Lung (tissue), 12 donors: ENCODE measurements around the gene ADGRG2. TPM values are rescaled to one million over a fixed set of nuclear protein-coding genes. Genes with fewer than 3 reads are reported as not detected.

Source experiments
- ATAC-seq: fragments of 200-7000 bp; cut with Tn5 transposase; one replicate; pipeline ENCODE4 v1.9.1; 2020; ENCODE audit warnings: moderate number of reproducible peaks; ENCODE audit not compliant: insufficient read depth, low FRiP score
- DNase-seq, 3 donors: peaks; one replicate each; pipeline ENCODE4 v3.0.0-alpha.2; 2013 to 2017
- H3K27ac ChIP-seq, 2 donors: one replicate each; pipeline ENCODE4 v1.5.1; 2013; ENCODE audit warnings: mild to moderate bottlenecking in 2 of 2, moderate library complexity in 2 of 2, control low read depth in 1 of 2, inconsistent platforms in 1 of 2, low read depth in 1 of 2, low read length in 1 of 2
- H3K27me3 ChIP-seq, 3 donors: one replicate each; pipeline ENCODE4 v1.5.1; 2013; ENCODE audit warnings: low read length in 2 of 3; ENCODE audit not compliant: control insufficient read depth in 3 of 3, insufficient read depth in 3 of 3
- H3K36me3 ChIP-seq, 4 donors: one replicate each; pipeline ENCODE4 v1.5.1; 2013; ENCODE audit warnings: low read length in 4 of 4, mild to moderate bottlenecking in 1 of 4, moderate library complexity in 1 of 4; ENCODE audit not compliant: control insufficient read depth in 4 of 4, insufficient read depth in 4 of 4
- H3K4me1 ChIP-seq, 5 donors: one replicate each; pipeline ENCODE4 v1.5.1; 2013; ENCODE audit warnings: low read length in 5 of 5, mild to moderate bottlenecking in 2 of 5, moderate library complexity in 1 of 5; ENCODE audit not compliant: control insufficient read depth in 5 of 5, insufficient read depth in 5 of 5
- H3K4me3 ChIP-seq: one replicate; pipeline ENCODE4 v1.5.1; 2013; ENCODE audit warnings: mild to moderate bottlenecking, control low read depth, moderate library complexity
- H3K9ac ChIP-seq, 2 donors: one replicate each; pipeline ENCODE4 v1.5.1; 2013; ENCODE audit warnings: low read length in 2 of 2, control low read depth in 1 of 2; ENCODE audit not compliant: insufficient read depth in 1 of 2
- H3K9me3 ChIP-seq, 4 donors: one replicate each; pipeline ENCODE4 v1.5.1; 2013; ENCODE audit warnings: low read length in 3 of 4, mild to moderate bottlenecking in 1 of 4, moderate library complexity in 1 of 4; ENCODE audit not compliant: control insufficient read depth in 4 of 4, insufficient read depth in 3 of 4
- whole genome bisulfite sequencing, 2 donors: extraction: QIAGEN DNeasy Blood & Tissue Kit; methylation state at CpG; one replicate each; pipeline ENCODE4 v1.1.7; 2013; 5-methylcytosine and 5-hydroxymethylcytosine counted together
- polyA plus RNA-seq, 2 donors: library from polyadenylated mRNA; stranded (reverse); fragments of 200-250 nt; gene quantifications; one replicate each; pipeline ENCODE4 v1.2.1, GENCODE V29; 2013
- total RNA-seq, 2 donors: library from RNA; depleted of rRNA in 1 of 2; stranded (reverse); fragments of >200 nt in 1 of 2; gene quantifications; one replicate each; pipeline ENCODE4 v1.2.1, GENCODE V29; 2014 to 2021
- TF ChIP-seq, protein P1 (sequence below): IDR thresholded peaks from 2 replicates; pipeline ENCODE4 v1.5.1; 2012; ENCODE audit warnings: mild to moderate bottlenecking; ENCODE audit errors: control extremely low read depth, extremely low read depth
- donor health status: control.
- donor health status: control.
- donor health status: Bipolar disorder and iron deficiency.
- donor health status: healthy.
- donor health status: DM: yes; HTN: yes; CAD: no.

Gene ADGRG2
- total and polyA plus RNA-seq, 4 donors: 0.24 to 10.5 (median 1.00) TPM

DNA sequence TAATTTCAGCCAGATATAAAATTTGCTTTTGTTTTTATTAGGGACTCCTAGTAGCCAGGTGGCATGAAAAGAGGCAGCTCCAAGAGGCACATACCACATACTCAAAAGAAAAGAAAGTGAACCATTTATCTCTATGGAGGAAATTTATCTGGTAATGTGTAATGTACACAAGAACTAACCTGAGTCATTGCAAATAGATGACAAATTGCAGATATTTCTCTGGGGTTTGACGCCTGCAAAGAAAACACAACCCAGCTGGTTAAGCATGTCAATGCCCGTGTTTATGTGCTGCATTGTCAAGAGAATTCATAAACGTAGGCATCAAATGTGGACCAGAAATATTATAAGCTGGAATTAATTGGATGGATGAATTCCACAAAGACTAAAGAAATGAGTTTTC lies 91.5 kb downstream of the ADGRG2 start:
- TF ChIP-seq, protein P1, sequence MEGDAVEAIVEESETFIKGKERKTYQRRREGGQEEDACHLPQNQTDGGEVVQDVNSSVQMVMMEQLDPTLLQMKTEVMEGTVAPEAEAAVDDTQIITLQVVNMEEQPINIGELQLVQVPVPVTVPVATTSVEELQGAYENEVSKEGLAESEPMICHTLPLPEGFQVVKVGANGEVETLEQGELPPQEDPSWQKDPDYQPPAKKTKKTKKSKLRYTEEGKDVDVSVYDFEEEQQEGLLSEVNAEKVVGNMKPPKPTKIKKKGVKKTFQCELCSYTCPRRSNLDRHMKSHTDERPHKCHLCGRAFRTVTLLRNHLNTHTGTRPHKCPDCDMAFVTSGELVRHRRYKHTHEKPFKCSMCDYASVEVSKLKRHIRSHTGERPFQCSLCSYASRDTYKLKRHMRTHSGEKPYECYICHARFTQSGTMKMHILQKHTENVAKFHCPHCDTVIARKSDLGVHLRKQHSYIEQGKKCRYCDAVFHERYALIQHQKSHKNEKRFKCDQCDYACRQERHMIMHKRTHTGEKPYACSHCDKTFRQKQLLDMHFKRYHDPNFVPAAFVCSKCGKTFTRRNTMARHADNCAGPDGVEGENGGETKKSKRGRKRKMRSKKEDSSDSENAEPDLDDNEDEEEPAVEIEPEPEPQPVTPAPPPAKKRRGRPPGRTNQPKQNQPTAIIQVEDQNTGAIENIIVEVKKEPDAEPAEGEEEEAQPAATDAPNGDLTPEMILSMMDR: no peak
- Histone ChIP-seq H3K36me3 (no peaks in the 10 kb centered on the region), H3K27ac (no peak overlapping the region), H3K9me3 (no peaks in the 10 kb centered on the region), H3K27me3 (peaks cover 0 to 10% (median 0%) of the 10 kb centered on the region in 3 donors), H3K4me3 (no peak overlapping the region), H3K4me1 (peaks cover 0 to 1% (median 0%) of the 10 kb centered on the region in 5 donors), H3K9ac (no peak overlapping the region)
- no peak for ATAC-seq
- 85 to 95% methylated on average over 3 of the region's 3 CpGs for WGBS, 2 donors
- DNase-seq: no peak

DNA sequence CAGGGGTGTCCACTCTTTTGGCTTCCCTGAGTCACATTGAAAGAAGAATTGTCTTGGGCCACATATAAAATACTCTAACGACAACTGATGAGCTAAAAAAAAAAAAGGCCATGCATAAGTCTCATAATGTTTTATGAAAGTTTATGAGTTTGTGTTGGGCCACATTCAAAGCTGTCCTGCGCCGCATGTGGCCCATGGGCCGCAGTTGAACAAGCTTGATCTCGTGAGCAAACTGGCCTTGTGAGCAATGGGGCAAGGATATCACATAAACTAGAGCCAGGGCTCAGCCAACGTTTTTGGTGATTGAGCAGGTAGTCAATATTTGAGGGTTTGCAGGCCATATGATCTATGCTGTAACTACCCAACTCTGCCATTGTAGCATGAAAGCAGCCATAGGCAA lies 93.7 kb downstream of the ADGRG2 start:
- Histone ChIP-seq H3K36me3 (no peaks in the 10 kb centered on the region), H3K27ac (no peak overlapping the region), H3K4me1 (peaks cover 0 to 1% (median 0%) of the 10 kb centered on the region in 5 donors), H3K9ac (no peak overlapping the region), H3K9me3 (no peaks in the 10 kb centered on the region), H3K4me3 (no peak overlapping the region), H3K27me3 (peaks cover 0 to 9% (median 0%) of the 10 kb centered on the region in 3 donors)
- DNase-seq (no peak), ATAC-seq (no peak)
- WGBS, 2 donors: 84 to 97% methylated on average over 6 of the region's 6 CpGs
- TF ChIP-seq, protein P1: no peak

DNA sequence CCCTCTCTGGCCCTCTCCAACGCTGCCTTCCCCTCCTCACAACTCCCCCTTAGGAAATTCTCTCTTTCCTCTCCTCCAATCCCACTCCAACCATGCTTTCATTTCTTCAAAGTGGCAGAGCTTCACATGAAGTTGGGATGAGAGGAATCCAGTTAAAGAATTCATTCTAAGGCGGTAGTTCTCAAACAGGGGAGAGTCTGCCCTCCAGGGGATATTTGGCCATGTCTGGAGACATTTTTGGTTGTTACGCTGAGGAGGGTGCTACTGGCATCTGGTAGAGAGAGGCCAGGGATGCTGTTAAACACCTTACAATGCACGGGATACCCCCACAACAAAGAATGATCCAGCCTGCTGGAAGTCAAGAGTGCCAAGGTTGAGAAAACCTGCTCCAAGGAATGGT lies 97.9 kb downstream of the ADGRG2 start:
- no peak overlapping the region for H3K9ac ChIP-seq
- H3K27ac ChIP-seq: no peak overlapping the region
- peaks cover 0 to 1% (median 0%) of the 10 kb centered on the region in 5 donors for H3K4me1 ChIP-seq
- H3K36me3 ChIP-seq: no peaks in the 10 kb centered on the region
- H3K4me3 ChIP-seq: no peak overlapping the region
- no peak for ATAC-seq
- peaks cover 0 to 8% (median 0%) of the 10 kb centered on the region in 3 donors for H3K27me3 ChIP-seq
- TF ChIP-seq, protein P1: no peak
- no peak for DNase-seq
- WGBS, 2 donors: 77 to 86% methylated on average over 4 of the region's 4 CpGs
- H3K9me3 ChIP-seq: no peaks in the 10 kb centered on the region

DNA sequence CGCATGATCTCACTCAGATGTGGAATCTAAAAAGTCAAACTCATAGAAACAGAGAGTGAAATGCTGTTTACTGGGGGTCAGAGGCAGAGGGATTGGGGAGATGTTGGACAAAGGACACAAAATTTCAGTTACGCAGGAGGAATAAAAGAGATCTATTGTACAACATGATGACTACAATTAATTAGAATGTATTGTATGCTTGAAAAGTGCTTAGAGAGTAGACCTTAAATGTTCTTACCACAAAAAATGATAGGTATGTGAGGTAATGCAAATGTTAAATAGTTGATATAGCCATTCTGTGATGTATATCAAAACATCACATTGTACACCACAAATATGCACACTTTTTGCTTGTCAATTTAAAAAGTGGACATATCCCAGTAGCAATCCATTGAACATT lies 102.3 kb downstream of the ADGRG2 start:
- Histone ChIP-seq H3K36me3 (no peaks in the 10 kb centered on the region), H3K9me3 (no peaks in the 10 kb centered on the region), H3K27me3 (peaks cover 0 to 3% (median 0%) of the 10 kb centered on the region in 3 donors), H3K4me3 (no peak overlapping the region), H3K27ac (no peak overlapping the region), H3K4me1 (no peaks in the 10 kb centered on the region), H3K9ac (no peak overlapping the region)
- TF ChIP-seq, protein P1: no peak
- ATAC-seq (no peak), DNase-seq (no peak)
- WGBS, 2 donors: 96 to 100% methylated on average over 2 of the region's 2 CpGs
